HG03432 (cell line): Measurements from ENCODE around the gene FGF14.

Experiments used
- ATAC-seq: cut with Tn5 transposase; IDR thresholded peaks from one replicate; pipeline ENCODE4 v1.9.1; 2021; ENCODE audit warnings: mild to moderate bottlenecking, moderate library complexity; ENCODE audit not compliant: unreplicated experiment

Gene FGF14

GRCh38 chr13:102311901-102312300 lies 89.9 kb downstream of the FGF14 start:
- ATAC-seq = peak; percentile 91

DNA sequence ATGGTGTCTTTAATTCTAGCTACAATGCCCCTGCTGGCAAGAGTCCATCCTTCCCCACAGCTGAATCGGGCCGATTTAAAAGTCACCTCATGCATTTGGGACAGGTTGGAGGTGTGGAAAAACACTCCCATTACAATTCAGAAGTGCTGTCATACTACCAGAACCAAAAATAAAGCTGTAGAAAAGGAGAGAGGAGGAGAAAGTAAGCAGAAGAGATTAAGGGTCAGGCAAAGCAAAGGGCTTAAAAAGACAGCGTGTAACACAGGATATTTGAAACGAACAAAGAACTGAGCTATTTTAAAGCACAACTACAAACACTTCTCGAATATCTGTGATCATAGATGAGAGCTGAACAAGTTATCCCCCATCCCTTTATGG lies 90.4 kb downstream of the FGF14 start:
- no peak for ATAC-seq

DNA sequence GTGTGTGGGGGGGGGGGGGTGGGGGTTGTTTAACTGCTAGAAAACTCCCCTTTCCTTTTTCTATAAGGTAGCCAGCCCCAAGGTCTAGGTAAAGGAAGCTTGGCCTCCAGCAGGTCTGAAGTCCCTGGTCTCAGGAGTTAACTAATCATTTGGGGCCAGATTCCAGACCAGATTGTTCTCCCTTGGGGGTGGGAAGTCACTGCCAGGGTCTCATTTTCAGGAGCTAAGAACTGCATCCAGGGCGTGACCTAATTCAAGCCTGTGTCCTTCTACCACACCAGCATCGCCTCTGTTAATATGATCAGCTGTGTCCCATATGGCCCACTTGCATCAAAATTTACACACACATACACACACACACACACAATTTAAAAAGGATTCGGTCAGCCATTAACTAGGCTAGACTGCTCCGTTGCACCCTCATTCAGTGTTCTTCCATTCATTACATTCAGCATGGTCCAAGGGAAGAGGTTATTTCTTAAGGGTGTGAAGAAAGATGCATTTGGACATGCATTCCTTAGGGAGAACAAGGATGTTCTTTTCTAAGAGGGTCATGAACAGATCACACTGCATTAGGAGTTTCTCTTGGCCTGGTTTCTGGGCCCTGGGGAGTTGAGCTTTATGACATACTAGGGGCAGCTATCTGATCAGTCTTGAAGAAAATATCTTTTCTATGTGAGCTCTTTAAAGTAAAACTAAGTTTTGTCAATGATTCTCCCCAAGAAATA lies 91.0 kb downstream of the FGF14 start:
- no peak for ATAC-seq

GRCh38 chr13:102309110-102309509 lies 92.7 kb downstream of the FGF14 start:
- ATAC-seq = no peak

DNA sequence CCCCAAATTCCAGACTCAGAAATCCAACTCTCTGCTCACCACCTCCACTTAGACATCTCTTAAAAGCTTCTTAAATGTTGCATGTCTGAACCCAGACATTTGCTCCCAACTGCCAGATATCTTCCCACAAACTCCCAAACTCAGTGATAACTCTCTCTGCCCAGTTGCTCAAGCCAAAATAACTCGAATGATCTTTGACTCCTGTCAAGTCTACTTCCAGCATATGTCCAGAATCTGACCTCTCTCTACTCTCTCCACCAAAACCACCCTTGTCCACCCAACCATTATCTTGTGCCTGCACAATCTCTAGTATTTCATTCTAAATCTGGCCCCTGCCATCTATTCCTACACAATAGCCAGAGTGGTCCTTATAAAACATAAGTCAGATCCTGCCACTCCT lies 99.3 kb downstream of the FGF14 start:
- no peak for ATAC-seq

DNA sequence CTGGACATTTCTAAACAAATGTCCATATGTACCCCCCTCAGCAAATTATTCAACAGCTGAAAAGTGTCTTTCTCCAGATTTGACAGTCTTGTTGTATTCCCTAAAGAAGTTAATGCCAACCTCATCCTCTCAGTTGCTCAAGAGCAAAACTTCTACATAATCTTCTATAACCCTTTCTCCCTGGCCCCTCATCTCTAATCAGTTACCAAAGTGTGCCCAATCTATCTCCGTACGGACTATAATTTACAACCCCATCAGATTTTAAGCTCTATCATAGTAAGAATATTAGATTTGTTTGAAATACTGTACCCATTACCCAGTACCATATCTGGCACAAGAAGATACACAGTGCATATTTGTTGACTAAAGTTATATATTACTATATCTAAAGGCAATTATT lies 101.5 kb downstream of the FGF14 start:
- no peak for ATAC-seq

GRCh38 chr13:102299366-102299765 lies 102.5 kb downstream of the FGF14 start:
- no peak for ATAC-seq

- no peak for ATAC-seq
These were observed 103.8 kb downstream of the FGF14 start for GRCh38 chr13:102298051-102298450.

DNA sequence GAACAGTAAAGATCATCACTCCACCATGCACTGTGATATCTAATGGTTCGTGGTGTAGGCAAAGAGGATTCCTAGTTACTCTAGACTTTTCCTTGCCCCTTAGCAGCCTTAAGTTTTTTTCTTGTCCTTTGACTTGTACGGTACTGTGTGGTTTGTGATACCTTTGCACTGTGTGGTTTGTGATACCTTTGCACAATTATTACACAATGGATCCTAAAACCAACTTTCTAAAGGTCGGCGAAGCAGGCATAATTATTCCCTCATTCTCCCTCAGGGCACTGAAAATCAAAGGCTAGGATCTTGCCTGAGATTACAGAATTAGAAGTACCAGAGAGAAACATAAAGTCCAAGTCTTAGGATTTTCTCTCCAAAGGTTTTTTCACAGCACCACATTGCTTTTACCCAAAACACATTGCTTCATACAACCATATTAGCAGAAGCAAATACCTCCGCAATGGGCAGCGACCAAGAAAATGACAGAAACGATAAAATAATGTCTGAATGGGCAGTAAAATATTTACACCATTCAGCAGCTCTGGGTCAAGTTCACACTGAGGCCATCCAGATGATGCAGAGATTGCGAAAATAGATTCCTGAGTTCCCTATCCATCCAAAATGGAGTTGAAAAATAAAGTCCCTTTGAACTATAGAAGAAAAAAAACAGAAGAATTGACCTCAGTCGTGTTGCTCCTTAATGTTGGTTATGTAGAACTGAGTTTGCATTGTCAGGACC lies 106.4 kb downstream of the FGF14 start:
- ATAC-seq = no peak

- no peak for ATAC-seq
These were observed 107.3 kb downstream of the FGF14 start for GRCh38 chr13:102294407-102295018.

GRCh38 chr13:102293723-102294122 lies 108.1 kb downstream of the FGF14 start:
- no peak for ATAC-seq

DNA sequence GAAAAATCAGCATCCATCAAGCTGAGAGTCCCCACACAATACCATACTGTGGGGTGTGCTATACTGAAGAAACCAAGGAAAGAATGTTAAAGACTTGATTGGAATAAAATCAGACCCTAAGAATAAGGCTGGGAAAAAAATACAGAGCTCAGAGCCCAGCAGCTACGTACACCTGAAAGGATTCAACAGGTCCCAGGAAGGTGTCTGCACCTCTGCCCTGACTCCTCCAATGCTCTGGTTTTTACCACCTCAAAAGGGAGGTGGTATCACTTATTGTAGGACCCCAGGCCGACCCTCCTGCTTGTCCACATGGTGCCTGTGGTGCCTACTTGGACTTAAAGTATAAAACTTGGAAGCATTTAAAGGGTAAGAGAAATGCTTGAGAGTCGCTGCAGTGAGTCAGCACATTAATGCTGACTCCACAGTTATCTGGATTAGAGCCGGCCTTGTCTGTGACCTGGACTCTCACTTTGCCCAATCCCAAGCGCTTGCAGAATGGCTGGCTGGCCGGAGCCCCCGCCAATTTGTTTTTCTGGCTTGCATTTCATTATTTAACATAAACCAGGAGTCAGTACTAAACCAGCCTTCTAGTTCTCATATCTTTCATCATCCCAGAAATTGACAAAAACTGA lies 110.1 kb downstream of the FGF14 start:
- no peak for ATAC-seq

DNA sequence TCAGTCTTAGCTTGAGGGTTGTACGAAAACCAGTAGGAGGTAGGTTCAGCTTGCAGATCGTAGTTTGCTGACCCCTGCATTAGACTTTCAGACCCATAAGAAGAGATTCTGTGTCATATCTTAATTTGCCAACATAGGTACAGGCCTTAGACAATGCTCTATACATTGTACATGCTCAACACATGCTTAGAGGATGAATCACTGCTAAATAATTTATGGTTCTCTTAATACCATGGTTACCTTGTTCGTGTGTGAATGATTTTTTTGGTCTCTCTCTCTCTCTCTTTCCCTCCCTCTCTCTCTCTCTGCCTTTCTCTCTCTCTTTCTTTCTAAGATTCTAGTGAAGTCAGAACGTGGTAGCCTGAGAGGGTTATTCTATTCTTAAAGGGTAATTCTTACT lies 112.2 kb downstream of the FGF14 start:
- no peak for ATAC-seq

- no peak for ATAC-seq
These were observed 115.5 kb downstream of the FGF14 start for GRCh38 chr13:102286326-102286725.

DNA sequence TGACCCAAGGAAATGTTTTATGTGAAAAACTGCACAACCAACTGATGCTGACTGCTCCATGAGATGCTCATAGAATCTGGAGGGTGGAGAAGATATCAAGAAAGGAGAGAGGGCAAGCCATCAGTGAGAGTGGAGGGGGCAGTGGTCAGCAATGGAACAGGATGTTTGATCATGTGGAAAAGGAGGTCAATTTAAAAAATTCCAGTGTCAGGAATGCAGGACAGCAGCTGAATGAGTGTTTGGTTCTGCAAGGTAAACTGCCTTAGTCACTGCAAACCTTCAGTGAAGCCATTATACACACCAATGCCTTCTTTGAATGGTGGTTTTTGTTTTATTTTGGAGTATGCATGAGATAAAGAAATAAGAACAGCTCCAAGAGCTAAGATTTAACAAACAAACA lies 121.5 kb downstream of the FGF14 start:
- ATAC-seq = no peak

DNA sequence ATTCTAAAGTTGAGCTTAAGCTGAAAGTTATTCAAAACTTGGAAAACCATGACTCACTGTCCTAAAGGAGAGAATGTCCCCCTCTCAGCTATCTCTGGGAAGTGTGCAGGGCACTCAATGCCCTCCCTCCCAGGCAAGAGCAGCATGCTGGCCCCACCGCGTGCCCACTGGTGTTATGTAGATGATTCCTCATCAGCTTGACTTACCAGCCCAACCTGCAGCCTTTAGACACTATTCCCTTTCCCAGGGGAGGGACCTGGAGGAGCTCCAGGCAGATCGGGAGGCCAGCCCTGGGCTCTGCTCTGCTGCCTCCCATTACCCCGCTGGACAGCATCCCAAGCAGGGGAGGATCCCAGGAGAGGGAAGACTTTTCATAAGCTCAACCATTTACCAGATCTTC lies 124.6 kb downstream of the FGF14 start:
- ATAC-seq = no peak

DNA sequence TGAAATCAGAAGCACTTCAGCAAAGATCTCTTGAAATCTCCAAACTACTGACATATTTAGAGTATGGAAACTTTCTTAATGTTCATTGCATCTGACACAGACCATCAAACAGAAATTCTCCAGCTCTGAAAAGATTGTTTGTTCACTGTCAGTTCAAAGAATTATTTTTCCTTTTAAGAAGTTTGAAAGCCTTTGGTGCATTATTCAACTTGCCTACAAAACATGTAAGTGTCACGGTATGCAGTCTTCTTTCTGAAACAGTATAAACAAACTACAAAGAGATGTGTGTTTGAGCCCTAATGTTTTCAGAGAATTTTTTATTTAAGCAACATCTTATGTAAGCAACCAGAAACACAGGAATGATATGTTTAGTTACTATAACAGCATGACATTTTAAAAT lies 125.4 kb downstream of the FGF14 start:
- ATAC-seq = no peak

GRCh38 chr13:102275969-102276368 lies 125.9 kb downstream of the FGF14 start:
- no peak for ATAC-seq

GRCh38 chr13:102273111-102273510 lies 128.7 kb downstream of the FGF14 start:
- no peak for ATAC-seq

GRCh38 chr13:102267191-102267590 lies 134.7 kb downstream of the FGF14 start:
- no peak for ATAC-seq

GRCh38 chr13:102261809-102262208 lies 140.0 kb downstream of the FGF14 start:
- no peak for ATAC-seq

GRCh38 chr13:102261316-102261715 lies 140.5 kb downstream of the FGF14 start:
- no peak for ATAC-seq
